ENCODE results near the gene SNAPIN.

Gene SNAPIN

GRCh38 chr1:153705484-153705883 is 47.0 kb downstream of the SNAPIN start:
- no peak for DNase-seq (ENCODE audit: low spot score)
- Histone ChIP-seq H3K4me3 (no peak overlapping the region), H3K27ac (no peak overlapping the region)
- no peak for TF ChIP-seq CTCF (IDR thresholded peaks at IDR 0.05)

DNA sequence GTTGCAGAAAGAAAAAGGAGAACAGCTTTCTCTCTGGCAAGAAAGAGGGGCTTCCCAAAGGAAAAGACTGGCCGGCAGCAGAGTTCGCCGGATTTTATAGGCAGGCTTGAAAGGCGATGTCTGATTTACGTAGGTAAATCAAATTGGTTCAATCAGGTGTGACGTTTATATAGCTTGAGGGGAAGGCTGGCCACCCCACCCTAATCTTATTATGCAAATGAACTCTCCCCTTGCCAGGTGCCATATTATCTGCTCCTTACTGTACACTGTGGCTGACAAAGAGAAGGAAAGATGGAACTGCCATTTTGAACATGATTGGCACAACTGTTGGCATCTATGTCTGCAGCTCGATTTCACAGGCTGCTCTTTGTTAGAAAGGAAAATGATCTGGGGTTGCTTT is 52.5 kb downstream of the SNAPIN start:
- Histone ChIP-seq H3K27ac (no peak overlapping the region), H3K4me3 (no peak overlapping the region)
- no peak for DNase-seq (ENCODE audit: low spot score)
- no peak for TF ChIP-seq CTCF (IDR thresholded peaks at IDR 0.05)

Data from coronary artery (tissue), 2 donors.